CD14-positive monocyte (primary cell): Measurements from ENCODE around the gene PPP1R13B. TPM values are rescaled to one million over a fixed set of nuclear protein-coding genes. Genes with fewer than 3 reads are reported as not detected.

Experiments used
- DNase-seq, 3 donors: peaks; one replicate each; pipeline ENCODE4 v3.0.0-alpha.2; 2011 to 2022
- H2AFZ ChIP-seq: 2 replicates; pipeline ENCODE4 v1.6.0; 2012; ENCODE audit warnings: mild to moderate bottlenecking, low read depth, low read length, inconsistent platforms; ENCODE audit not compliant: insufficient read depth, poor library complexity, severe bottlenecking
- H3K27ac ChIP-seq, 2 donors: 1 replicate in 1 of 2; 2 replicates in 1 of 2; pipeline ENCODE4 v1.5.1; 2012 to 2013; ENCODE audit warnings: low read length in 2 of 2, control low read depth in 1 of 2, inconsistent platforms in 1 of 2, low read depth in 1 of 2, mild to moderate bottlenecking in 1 of 2
- H3K27me3 ChIP-seq, 2 donors: one replicate each; pipeline versions ENCODE4 v1.6.0 to v1.6.1; 2011 to 2013; ENCODE audit warnings: low read length in 2 of 2; ENCODE audit not compliant: control insufficient read depth in 2 of 2, insufficient read depth in 2 of 2
- H3K36me3 ChIP-seq, 2 donors: replicated peaks in 1 of 2; 1 replicate in 1 of 2; 2 replicates in 1 of 2; pipeline versions ENCODE4 v1.5.1 to v1.6.1; 2012 to 2013; ENCODE audit warnings: low read length in 2 of 2, control low read depth in 1 of 2, inconsistent platforms in 1 of 2, mild to moderate bottlenecking in 1 of 2; ENCODE audit not compliant: insufficient read depth in 2 of 2, control insufficient read depth in 1 of 2
- H3K4me1 ChIP-seq, 2 donors: 1 replicate in 1 of 2; 2 replicates in 1 of 2; pipeline versions ENCODE4 v1.5.1 to v1.6.1; 2012 to 2013; ENCODE audit warnings: low read length in 2 of 2, control low read depth in 1 of 2, inconsistent platforms in 1 of 2, mild to moderate bottlenecking in 1 of 2, moderate library complexity in 1 of 2; ENCODE audit not compliant: insufficient read depth in 2 of 2, control insufficient read depth in 1 of 2
- H3K4me2 ChIP-seq: replicated peaks from 2 replicates; pipeline ENCODE3; 2012; ENCODE audit warnings: low read length, moderate library complexity, mild to moderate bottlenecking; ENCODE audit not compliant: poor library complexity, severe bottlenecking; ENCODE audit errors: extremely low read depth
- H3K4me3 ChIP-seq, 3 experiments: fragments of 200-600 bp in 1 of 3; sonication (generic) in 1 of 3; replicated peaks in 1 of 3; 1 replicate in 2 of 3; 2 replicates in 1 of 3; pipeline ENCODE4 v1.5.1; 2011 to 2013; ENCODE audit warnings: low read length in 3 of 3, mild to moderate bottlenecking in 3 of 3, control low read depth in 2 of 3, low read depth in 2 of 3, inconsistent platforms in 1 of 3, moderate library complexity in 1 of 3
- H3K79me2 ChIP-seq: 2 replicates; pipeline ENCODE4 v1.6.0; 2012; ENCODE audit warnings: mild to moderate bottlenecking, control low read depth, inconsistent platforms, low read length, moderate library complexity; ENCODE audit not compliant: insufficient read depth
- H3K9ac ChIP-seq: 2 replicates; pipeline ENCODE4 v1.6.0; 2017; ENCODE audit warnings: low read length, mild to moderate bottlenecking; ENCODE audit not compliant: insufficient read depth, poor library complexity, severe bottlenecking
- H3K9me3 ChIP-seq, 2 donors: replicated peaks in 1 of 2; 1 replicate in 1 of 2; 2 replicates in 1 of 2; pipeline versions ENCODE4 v1.5.1 to v1.6.1; 2012 to 2013; ENCODE audit warnings: low read length in 2 of 2, control low read depth in 1 of 2; ENCODE audit not compliant: control insufficient read depth in 1 of 2, insufficient read depth in 1 of 2
- H4K20me1 ChIP-seq: 2 replicates; pipeline ENCODE4 v1.6.0; 2012; ENCODE audit warnings: mild to moderate bottlenecking, low read length, control low read depth, moderate library complexity; ENCODE audit not compliant: insufficient read depth
- H3K27ac Mint-ChIP-seq, 7 donors: one replicate each; pipeline ENCODE4 v1.8.0; 2020; ENCODE audit warnings: mild to moderate bottlenecking in 7 of 7, mixed read lengths in 7 of 7, moderate library complexity in 6 of 7, inconsistent platforms in 2 of 7
- H3K27me3 Mint-ChIP-seq, 3 donors: one replicate each; pipeline ENCODE4 v1.8.0; 2021 to 2022; ENCODE audit warnings: low read depth in 3 of 3, mild to moderate bottlenecking in 3 of 3, mixed read lengths in 3 of 3, moderate library complexity in 3 of 3, inconsistent platforms in 1 of 3
- H3K36me3 Mint-ChIP-seq, 2 donors: one replicate each; pipeline ENCODE4 v1.8.0; 2020; ENCODE audit warnings: mixed read lengths in 2 of 2, inconsistent platforms in 1 of 2, mild to moderate bottlenecking in 1 of 2
- H3K4me1 Mint-ChIP-seq: one replicate; pipeline ENCODE4 v1.8.0; 2020; ENCODE audit warnings: mild to moderate bottlenecking, mixed read lengths
- H3K4me3 Mint-ChIP-seq, 2 donors: one replicate each; pipeline ENCODE4 v1.8.0; 2020; ENCODE audit warnings: mild to moderate bottlenecking in 2 of 2, mixed read lengths in 2 of 2, moderate library complexity in 1 of 2
- H3K9me3 Mint-ChIP-seq, 7 donors: one replicate each; pipeline ENCODE4 v1.8.0; 2020 to 2022; ENCODE audit warnings: mixed read lengths in 7 of 7, mild to moderate bottlenecking in 6 of 7, moderate library complexity in 6 of 7, inconsistent platforms in 2 of 7
- WGBS: methylation state at CpG from one replicate; pipeline ENCODE4 v1.1.5; 2013; ENCODE audit warnings: missing lambda C conversion rate; ENCODE audit not compliant: insufficient coverage; 5-methylcytosine and 5-hydroxymethylcytosine counted together
- intact Hi-C, 2 donors: fragments of 100-400 bp; cut with micrococcal nuclease; formaldehyde crosslinking; loops; one replicate each; pipeline versions ENCODE4 v1.15.0 to v1.15.1; 2023
- polyA plus RNA-seq, 3 donors: library from polyadenylated mRNA; depleted of rRNA in 1 of 3; unstranded in 2 of 3; stranded (reverse) in 1 of 3; fragments of 300-500 nt in 2 of 3; fragments of >200 nt in 1 of 3; fragmentation: Illumina TruSeq in 2 of 3; gene quantifications; 1 replicate in 2 of 3; 2 replicates in 1 of 3; pipeline ENCODE4 v1.2.3, GENCODE V29; 2012 to 2021
- TF ChIP-seq, protein P1 (sequence below): fragments of 200-600 bp; IDR thresholded peaks from one replicate; pipeline ENCODE4 v1.8.0; 2022; ENCODE audit warnings: antibody characterized with exemption, mild to moderate bottlenecking

PPP1R13B gene
- polyA plus RNA-seq, 3 donors: 0.48 to 1.1 (median 0.99) TPM

DNA sequence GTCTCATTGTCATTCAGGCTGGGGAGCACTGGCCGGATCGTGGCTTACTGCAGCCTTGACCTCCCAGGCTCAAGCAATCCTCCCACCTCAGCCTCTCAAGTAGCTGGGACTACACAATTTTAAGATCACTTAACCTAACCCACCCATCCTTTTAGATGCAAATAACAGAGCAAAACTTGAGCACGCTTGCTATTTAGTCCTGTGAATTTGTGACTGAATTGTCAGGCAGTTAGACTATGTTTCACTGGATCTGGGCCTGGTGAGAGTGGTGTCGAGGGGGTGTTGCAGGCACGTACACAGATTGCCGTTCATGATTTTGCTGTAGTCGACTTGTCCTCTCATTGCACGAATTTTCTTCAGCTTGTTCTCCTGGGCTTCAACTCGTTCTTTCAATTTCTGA lies 93.6 kb downstream of the PPP1R13B start:
- no peaks in the 10 kb centered on the region for H3K4me1 ChIP-seq
- TF ChIP-seq, protein P1, sequence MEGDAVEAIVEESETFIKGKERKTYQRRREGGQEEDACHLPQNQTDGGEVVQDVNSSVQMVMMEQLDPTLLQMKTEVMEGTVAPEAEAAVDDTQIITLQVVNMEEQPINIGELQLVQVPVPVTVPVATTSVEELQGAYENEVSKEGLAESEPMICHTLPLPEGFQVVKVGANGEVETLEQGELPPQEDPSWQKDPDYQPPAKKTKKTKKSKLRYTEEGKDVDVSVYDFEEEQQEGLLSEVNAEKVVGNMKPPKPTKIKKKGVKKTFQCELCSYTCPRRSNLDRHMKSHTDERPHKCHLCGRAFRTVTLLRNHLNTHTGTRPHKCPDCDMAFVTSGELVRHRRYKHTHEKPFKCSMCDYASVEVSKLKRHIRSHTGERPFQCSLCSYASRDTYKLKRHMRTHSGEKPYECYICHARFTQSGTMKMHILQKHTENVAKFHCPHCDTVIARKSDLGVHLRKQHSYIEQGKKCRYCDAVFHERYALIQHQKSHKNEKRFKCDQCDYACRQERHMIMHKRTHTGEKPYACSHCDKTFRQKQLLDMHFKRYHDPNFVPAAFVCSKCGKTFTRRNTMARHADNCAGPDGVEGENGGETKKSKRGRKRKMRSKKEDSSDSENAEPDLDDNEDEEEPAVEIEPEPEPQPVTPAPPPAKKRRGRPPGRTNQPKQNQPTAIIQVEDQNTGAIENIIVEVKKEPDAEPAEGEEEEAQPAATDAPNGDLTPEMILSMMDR: no peak
- H3K27me3 Mint-ChIP-seq: peaks cover 0 to 6% (median 2%) of the 10 kb centered on the region in 3 donors
- no peaks in the 10 kb centered on the region for H3K79me2 ChIP-seq
- H3K9me3 ChIP-seq: no peaks in the 10 kb centered on the region
- H3K9me3 Mint-ChIP-seq: no peaks in the 10 kb centered on the region
- no peaks in the 10 kb centered on the region for H4K20me1 ChIP-seq
- H3K27ac ChIP-seq: no peak overlapping the region
- intact Hi-C loops: no loop called here
- H3K36me3 ChIP-seq: no peaks in the 10 kb centered on the region
- H3K4me3 Mint-ChIP-seq: no peak overlapping the region
- no peak for DNase-seq
- H3K4me2 ChIP-seq: no peak overlapping the region
- H3K27me3 ChIP-seq: no peaks in the 10 kb centered on the region
- no peak overlapping the region for H3K4me3 ChIP-seq
- no peak overlapping the region for H3K9ac ChIP-seq
- WGBS: 93% methylated on average over 8 of the region's 9 CpGs
- no peaks in the 10 kb centered on the region for H3K4me1 Mint-ChIP-seq
- no peak overlapping the region for H3K27ac Mint-ChIP-seq
- no peak overlapping the region for H2AFZ ChIP-seq
- H3K36me3 Mint-ChIP-seq: no peaks in the 10 kb centered on the region

DNA sequence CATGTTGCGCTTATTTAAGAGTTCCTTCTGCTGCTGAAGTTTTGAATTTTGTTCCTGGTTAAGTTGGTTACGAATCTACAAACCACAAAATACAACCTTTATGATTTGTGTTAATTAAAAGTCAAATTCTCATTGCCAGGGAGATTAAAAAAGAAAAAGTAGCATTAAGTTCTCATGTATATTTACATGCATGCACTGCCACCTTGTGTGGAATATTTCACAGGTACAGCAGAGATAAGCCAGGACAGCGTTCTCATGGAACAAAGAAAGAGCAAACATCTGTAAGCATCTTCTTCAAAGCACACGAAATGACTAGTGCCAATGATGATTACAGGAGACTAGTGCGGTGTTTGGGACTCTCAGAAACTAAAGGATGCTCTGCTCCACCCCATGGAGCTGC lies 97.5 kb downstream of the PPP1R13B start:
- Mint-ChIP-seq H3K36me3 (no peaks in the 10 kb centered on the region), H3K27me3 (peaks cover 0 to 4% (median 2%) of the 10 kb centered on the region in 3 donors), H3K4me3 (no peak overlapping the region), H3K4me1 (no peaks in the 10 kb centered on the region), H3K9me3 (no peaks in the 10 kb centered on the region), H3K27ac (no peak overlapping the region)
- no peak overlapping the region for H3K4me3 ChIP-seq
- intact Hi-C loops: no loop called here
- H3K27ac ChIP-seq: no peak overlapping the region
- WGBS: 86% methylated on average over 3 of the region's 5 CpGs
- H2AFZ ChIP-seq: no peak overlapping the region
- H3K9ac ChIP-seq: no peak overlapping the region
- no peaks in the 10 kb centered on the region for H3K36me3 ChIP-seq
- no peak for DNase-seq
- no peaks in the 10 kb centered on the region for H3K79me2 ChIP-seq
- TF ChIP-seq, protein P1: no peak
- H3K9me3 ChIP-seq: no peaks in the 10 kb centered on the region
- H3K4me1 ChIP-seq: no peaks in the 10 kb centered on the region
- H3K4me2 ChIP-seq: no peak overlapping the region
- no peaks in the 10 kb centered on the region for H3K27me3 ChIP-seq
- H4K20me1 ChIP-seq: no peaks in the 10 kb centered on the region
